Duodenal mucosa (tissue), 2 donors: ENCODE measurements around the gene REX1BD.
"Not testable (repeated sequence)": the region's sequence is repeated elsewhere in the genome, so short reads cannot be mapped to it uniquely, and the experiment has no call there.

ENCODE experiments used
- H3K27ac ChIP-seq: one replicate; pipeline ENCODE4 v1.7.0; 2013; ENCODE audit warnings: low read depth, low read length
- H3K27me3 ChIP-seq, 2 donors: one replicate each; pipeline ENCODE4 v1.7.0; 2013; ENCODE audit warnings: low read length in 2 of 2, control low read depth in 1 of 2; ENCODE audit not compliant: insufficient read depth in 2 of 2, control insufficient read depth in 1 of 2
- H3K36me3 ChIP-seq, 2 donors: one replicate each; pipeline ENCODE4 v1.7.0; 2013; ENCODE audit warnings: low read length in 2 of 2, control low read depth in 1 of 2; ENCODE audit not compliant: insufficient read depth in 2 of 2, control insufficient read depth in 1 of 2
- H3K4me1 ChIP-seq, 2 donors: one replicate each; pipeline ENCODE4 v1.7.0; 2013; ENCODE audit warnings: low read length in 2 of 2, control low read depth in 1 of 2; ENCODE audit not compliant: insufficient read depth in 2 of 2, control insufficient read depth in 1 of 2
- H3K4me3 ChIP-seq, 2 donors: one replicate each; pipeline ENCODE4 v1.7.0; 2013; ENCODE audit warnings: low read length in 2 of 2, low read depth in 1 of 2
- H3K9ac ChIP-seq, 2 donors: one replicate each; pipeline ENCODE4 v1.7.0; 2013; ENCODE audit warnings: low read length in 2 of 2, low read depth in 1 of 2
- H3K9me3 ChIP-seq, 2 donors: one replicate each; pipeline ENCODE4 v1.7.0; 2013; ENCODE audit warnings: low read length in 2 of 2, control low read depth in 1 of 2; ENCODE audit not compliant: control insufficient read depth in 1 of 2

Gene REX1BD

GRCh38 chr19:18592732-18593131 is 4.1 kb downstream of the REX1BD start:
- not testable (repeated sequence) for H3K9ac ChIP-seq, H3K36me3 ChIP-seq, H3K9me3 ChIP-seq, H3K27ac ChIP-seq, H3K4me3 ChIP-seq
- peaks cover 15 to 18% of the 10 kb centered on the region in 2 donors for H3K27me3 ChIP-seq
- H3K4me1 ChIP-seq = peaks cover 21 to 38% of the 10 kb centered on the region in 2 donors

GRCh38 chr19:18593367-18594095 is 4.9 kb downstream of the REX1BD start:
- no peak overlapping the region for H3K4me3 ChIP-seq
- H3K9me3 ChIP-seq = no peaks in the 10 kb centered on the region
- H3K27ac ChIP-seq = no peak overlapping the region
- peaks cover 14 to 30% of the 10 kb centered on the region in 2 donors for H3K4me1 ChIP-seq
- peaks cover 19 to 26% of the 10 kb centered on the region in 2 donors for H3K27me3 ChIP-seq
- no peak overlapping the region for H3K9ac ChIP-seq
- peaks cover 3 to 9% of the 10 kb centered on the region in 2 donors for H3K36me3 ChIP-seq

GRCh38 chr19:18594096-18594823 is 5.7 kb downstream of the REX1BD start:
- Histone ChIP-seq H3K27me3 (peaks cover 25 to 30% of the 10 kb centered on the region in 2 donors), H3K27ac (no peak overlapping the region), H3K4me3 (peak overlapping the region; percentile 43 to 49), H3K36me3 (peaks cover 3 to 9% of the 10 kb centered on the region in 2 donors), H3K9me3 (no peaks in the 10 kb centered on the region), H3K9ac (no peak overlapping the region), H3K4me1 (peaks cover 14 to 28% of the 10 kb centered on the region in 2 donors)

- H3K4me3 ChIP-seq = peak overlapping the region; percentile 17 to 49
- peaks cover 3 to 9% of the 10 kb centered on the region in 2 donors for H3K36me3 ChIP-seq
- no peaks in the 10 kb centered on the region for H3K9me3 ChIP-seq
- no peak overlapping the region for H3K9ac ChIP-seq
- H3K27ac ChIP-seq = no peak overlapping the region
- peaks cover 9 to 21% of the 10 kb centered on the region in 2 donors for H3K4me1 ChIP-seq
- H3K27me3 ChIP-seq = peaks cover 31 to 36% of the 10 kb centered on the region in 2 donors
Observed at GRCh38 chr19:18594824-18595373, 6.3 kb downstream of the REX1BD start.

- Histone ChIP-seq H3K9me3 (no peaks in the 10 kb centered on the region), H3K36me3 (peaks cover 3 to 7% of the 10 kb centered on the region in 2 donors), H3K4me1 (peaks cover 8 to 15% of the 10 kb centered on the region in 2 donors), H3K27ac (no peak overlapping the region), H3K27me3 (peaks cover 31 to 37% of the 10 kb centered on the region in 2 donors), H3K4me3 (no peak overlapping the region), H3K9ac (no peak overlapping the region)
Observed at GRCh38 chr19:18595475-18595874, 6.9 kb downstream of the REX1BD start.

- Histone ChIP-seq H3K27ac (no peak overlapping the region), H3K27me3 (peaks cover 35 to 39% of the 10 kb centered on the region in 2 donors)
Observed at GRCh38 chr19:18596752-18597157, 8.2 kb downstream of the REX1BD start.

GRCh38 chr19:18597809-18598660 is 9.4 kb downstream of the REX1BD start:
- Histone ChIP-seq H3K36me3 (no peaks in the 10 kb centered on the region), H3K27ac (no peak overlapping the region), H3K9ac (no peak overlapping the region), H3K4me1 (peaks cover 8 to 11% of the 10 kb centered on the region in 2 donors), H3K27me3 (peaks cover 41 to 45% of the 10 kb centered on the region in 2 donors), H3K4me3 (no peak overlapping the region), H3K9me3 (no peaks in the 10 kb centered on the region)

More at GRCh38 chr19:18596752-18597157, 8.2 kb downstream of the REX1BD start:
- Histone ChIP-seq H3K4me1 (peaks cover 8 to 11% of the 10 kb centered on the region in 2 donors), H3K9ac (no peak overlapping the region), H3K9me3 (no peaks in the 10 kb centered on the region), H3K36me3 (no peaks in the 10 kb centered on the region), H3K4me3 (no peak overlapping the region)

- Histone ChIP-seq H3K27ac (no peak overlapping the region), H3K4me1 (peaks cover 7 to 10% of the 10 kb centered on the region in 2 donors), H3K9ac (no peak overlapping the region), H3K9me3 (no peaks in the 10 kb centered on the region), H3K36me3 (no peaks in the 10 kb centered on the region), H3K4me3 (no peak overlapping the region), H3K27me3 (peaks cover 53 to 57% of the 10 kb centered on the region in 2 donors)
Observed at GRCh38 chr19:18599485-18599884, 10.9 kb downstream of the REX1BD start.

GRCh38 chr19:18600692-18601397 is 12.2 kb downstream of the REX1BD start:
- H3K9me3 ChIP-seq, H3K36me3 ChIP-seq, H3K4me3 ChIP-seq, H3K9ac ChIP-seq, H3K4me1 ChIP-seq, H3K27ac ChIP-seq: not testable (repeated sequence)
- H3K27me3 ChIP-seq = peaks cover 57 to 63% of the 10 kb centered on the region in 2 donors
